NCI-H2196 (cell line): ENCODE measurements around the gene ACSM4.
"Not testable (repeated sequence)": the region's sequence is repeated elsewhere in the genome, so short reads cannot be mapped to it uniquely, and the experiment has no call there.

Experiments
- DNase-seq: peaks from one replicate; lab custom pipeline; 2025; ENCODE audit not compliant: unreplicated experiment; lab: John Stamatoyannopoulos, UW

Gene ACSM4

DNA sequence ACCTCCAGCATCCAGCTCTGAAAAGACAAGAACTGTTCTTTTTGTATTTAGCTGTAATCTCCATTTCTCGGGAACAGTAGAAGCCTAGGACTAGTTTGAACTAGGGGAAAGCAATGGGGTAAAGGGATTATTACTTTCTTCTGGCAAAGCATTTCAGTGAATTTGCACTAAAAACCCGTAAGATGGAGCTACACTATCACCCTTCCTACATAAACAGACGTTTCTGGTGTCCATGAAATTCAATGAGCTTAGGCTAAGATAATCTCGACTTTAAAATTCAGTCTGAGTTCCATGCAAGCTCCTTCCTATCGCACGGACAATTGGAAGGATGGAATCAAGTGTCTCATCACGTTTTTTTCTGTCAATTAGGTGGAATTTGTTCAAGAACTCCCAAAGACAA, 24.0 kb downstream of the ACSM4 start:
- DNase-seq, result no peak

- not testable (repeated sequence) for DNase-seq
Measured at GRCh38 chr12:7337790-7338189, 33.9 kb downstream of the ACSM4 start.

DNA sequence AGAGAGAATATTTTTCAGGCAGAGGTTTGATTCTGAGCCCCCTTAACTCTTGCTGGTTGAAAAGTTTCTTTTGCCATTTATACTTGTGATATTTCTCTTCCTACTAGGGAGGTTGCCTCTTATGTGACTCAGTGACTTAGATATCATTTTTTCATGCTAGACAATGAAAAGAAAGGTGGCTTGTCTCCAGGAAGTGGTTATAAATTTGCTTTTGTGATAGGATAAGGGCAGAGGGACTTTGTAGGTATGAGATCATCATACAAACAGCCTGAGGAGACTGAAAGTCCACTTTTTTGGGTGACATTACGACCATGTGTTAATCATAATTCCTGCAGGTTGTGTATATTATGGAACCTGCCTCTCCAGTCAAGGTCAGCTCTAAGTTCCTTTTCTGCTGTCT, 35.8 kb downstream of the ACSM4 start:
- DNase-seq, result no peak

DNA sequence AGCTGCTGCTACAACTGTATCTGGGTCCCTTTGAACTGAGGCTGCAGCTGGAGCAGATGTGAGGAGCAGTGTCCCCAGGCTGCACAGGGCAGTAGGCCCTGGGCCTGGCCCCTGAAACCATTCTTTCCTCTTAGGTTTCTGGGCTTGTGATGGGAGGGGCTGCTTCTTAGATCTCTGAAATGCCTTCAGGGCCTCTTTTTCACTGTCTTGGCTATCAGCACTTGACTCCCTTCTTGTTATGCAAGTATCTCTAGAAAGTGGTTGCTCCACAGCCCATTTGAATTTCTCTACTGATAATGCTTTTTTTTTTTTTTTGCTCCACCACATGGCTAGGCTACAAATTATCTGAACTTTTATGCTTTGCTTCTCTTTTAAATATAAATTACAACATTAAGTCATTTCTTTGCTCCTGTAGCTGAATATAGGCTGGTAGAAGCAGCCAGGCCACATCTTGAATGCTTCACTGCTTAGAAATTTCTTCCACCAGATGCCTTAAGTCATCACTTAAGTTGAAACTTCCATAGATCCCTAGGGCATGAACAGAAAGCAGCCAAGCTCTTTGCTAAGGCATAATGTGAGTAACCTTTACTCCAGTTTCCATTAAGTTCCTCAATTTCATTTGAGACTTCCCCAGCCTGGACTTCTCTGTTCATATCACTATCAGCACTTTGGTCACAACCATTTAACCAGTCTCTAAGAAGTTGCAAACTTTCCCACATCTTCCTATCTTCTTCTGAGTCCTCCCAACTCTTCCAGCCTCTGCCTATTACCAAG, 41.1 kb downstream of the ACSM4 start:
- DNase-seq, result no peak

- DNase-seq, result no peak
Measured at GRCh38 chr12:7346551-7347225, 42.8 kb downstream of the ACSM4 start.

- DNase-seq, result no peak
Measured at GRCh38 chr12:7349418-7349817, 45.5 kb downstream of the ACSM4 start.

DNA sequence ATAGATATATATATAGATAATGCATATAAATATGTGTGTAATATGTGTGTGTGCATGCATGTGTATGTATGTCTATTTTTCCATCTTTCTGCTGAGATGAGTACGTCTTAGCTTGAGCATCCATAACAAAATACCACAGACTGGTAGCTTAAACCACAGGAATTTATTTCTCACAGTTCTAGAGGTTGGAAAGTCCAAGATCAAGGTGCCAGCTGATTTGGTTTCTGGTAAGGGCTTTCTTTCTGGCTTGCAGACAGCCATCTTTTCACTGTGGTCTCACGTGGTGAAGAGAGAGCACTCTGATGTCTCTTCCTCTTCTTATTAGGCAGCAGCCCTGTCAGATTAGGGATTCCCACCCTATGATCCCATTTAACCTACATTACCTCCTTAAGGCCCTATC, 47.3 kb downstream of the ACSM4 start:
- no peak for DNase-seq

- DNase-seq, result no peak
Measured at GRCh38 chr12:7352661-7353060, 48.8 kb downstream of the ACSM4 start.

GRCh38 chr12:7354529-7354928, 50.7 kb downstream of the ACSM4 start:
- DNase-seq, result no peak

DNA sequence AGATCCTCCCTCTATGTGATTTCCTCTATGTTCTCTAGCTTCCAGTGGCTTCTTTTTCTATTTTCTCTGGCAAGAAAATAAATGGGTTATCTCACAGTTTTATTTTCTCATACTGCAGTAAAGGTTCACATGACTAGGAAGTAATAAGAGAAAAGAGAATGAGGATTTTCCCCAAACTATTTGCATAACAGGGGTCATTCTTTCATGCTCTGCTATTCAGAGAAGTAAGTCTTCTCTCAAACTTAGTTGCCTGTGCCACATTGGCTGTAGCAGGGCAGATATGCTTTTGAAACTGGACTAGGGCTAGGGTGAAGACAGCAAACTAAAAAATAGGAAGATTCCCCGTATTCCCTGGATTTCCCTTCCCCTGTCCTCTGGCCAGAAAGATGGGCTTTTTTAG, 57.4 kb downstream of the ACSM4 start:
- DNase-seq, result no peak

DNA sequence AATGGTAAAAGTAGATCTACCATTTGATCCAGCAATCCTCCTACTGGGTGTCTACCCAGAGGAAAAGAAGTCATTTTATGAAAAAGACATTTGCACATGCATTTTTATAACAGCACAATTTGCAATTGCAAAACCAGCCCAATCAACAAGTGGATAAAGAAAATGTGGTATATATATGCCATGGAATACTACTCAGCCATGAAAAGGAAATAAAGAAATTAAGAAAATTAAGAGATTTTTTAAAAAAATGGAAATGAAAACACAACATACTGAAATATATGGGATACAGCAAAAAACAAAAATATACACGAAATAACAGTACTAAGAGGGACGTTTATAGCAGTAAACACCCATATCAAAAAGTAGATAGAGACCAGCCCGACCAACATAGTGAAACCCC, 58.9 kb downstream of the ACSM4 start:
- no peak for DNase-seq

GRCh38 chr12:7369274-7369729, 65.4 kb downstream of the ACSM4 start:
- DNase-seq, result no peak

- no peak for DNase-seq
Measured at GRCh38 chr12:7373226-7373625, 69.4 kb downstream of the ACSM4 start.

GRCh38 chr12:7374423-7375144, 70.7 kb downstream of the ACSM4 start:
- DNase-seq, result no peak

GRCh38 chr12:7375145-7375543, 71.3 kb downstream of the ACSM4 start:
- DNase-seq, result no peak

DNA sequence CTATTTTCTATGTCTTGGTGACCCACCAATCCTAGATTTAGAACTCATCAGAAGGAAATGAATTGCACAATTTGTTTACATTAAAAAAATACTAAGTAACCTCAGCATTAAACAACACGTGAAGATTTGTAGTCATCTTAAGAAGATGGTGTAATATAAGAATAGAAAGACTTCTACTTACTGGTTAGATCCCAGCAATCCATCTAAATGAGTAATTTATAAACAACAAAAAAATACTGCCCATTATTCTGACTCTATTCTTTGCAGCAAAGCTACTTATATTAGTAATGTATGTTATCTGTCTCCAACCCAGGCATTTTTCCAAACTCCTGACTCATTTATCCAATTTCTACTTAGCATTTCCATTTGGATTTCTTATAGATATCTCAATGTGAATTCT, 72.3 kb downstream of the ACSM4 start:
- no peak for DNase-seq
